Activated naive CD4-positive, alpha-beta T cell treated with anti-CD3 and anti-CD28 coated beads, Interleukin-2, amount 50 U/mL, for 72 hours (primary cell): ENCODE data around the gene SLC5A10. TPM values are rescaled to one million over a fixed set of nuclear protein-coding genes. Genes with fewer than 3 reads are reported as not detected.

Experiments used
- ATAC-seq, 2 donors: fragments of 150-1000 bp; cut with Tn5 transposase; 2 replicates each; pipeline ENCODE4 v1.10.0; 2021; ENCODE audit warnings: mild to moderate bottlenecking in 2 of 2, moderate library complexity in 2 of 2
- DNase-seq, 2 donors: peaks; one replicate each; pipeline ENCODE4 v3.0.0; 2021 to 2022; ENCODE audit warnings: low spot score in 2 of 2
- H3K27ac Mint-ChIP-seq, 2 donors: one replicate each; pipeline ENCODE4 v1.8.0; 2022; ENCODE audit warnings: mild to moderate bottlenecking in 2 of 2, mixed read lengths in 2 of 2
- H3K36me3 Mint-ChIP-seq, 2 donors: one replicate each; pipeline ENCODE4 v1.8.0; 2022; ENCODE audit warnings: mixed read lengths in 2 of 2
- H3K9me3 Mint-ChIP-seq, 2 donors: one replicate each; pipeline ENCODE4 v1.8.0; 2022; ENCODE audit warnings: mixed read lengths in 2 of 2
- total RNA-seq, 2 donors: library from RNA; stranded (reverse); gene quantifications; one replicate each; pipeline ENCODE4 v1.2.3, GENCODE V29; 2022

Gene SLC5A10
- total RNA-seq, 2 donors from 2014 or later = not detected

GRCh38 chr17:18968945-18969887, 17.3 kb downstream of the SLC5A10 start:
- peak in 1 of 2 donors; percentile 19 for ATAC-seq
- H3K9me3 Mint-ChIP-seq = no peaks in the 10 kb centered on the region
- peak overlapping the region in 1 of 2 donors; percentile 37 for H3K27ac Mint-ChIP-seq
- DNase-seq = no peak
- H3K36me3 Mint-ChIP-seq = no peaks in the 10 kb centered on the region

GRCh38 chr17:18970582-18971480, 18.9 kb downstream of the SLC5A10 start:
- ATAC-seq = no peak
- Mint-ChIP-seq H3K9me3 (no peaks in the 10 kb centered on the region), H3K36me3 (no peaks in the 10 kb centered on the region), H3K27ac (no peak overlapping the region)
- DNase-seq = no peak

GRCh38 chr17:18971801-18972200, 19.8 kb downstream of the SLC5A10 start:
- DNase-seq = no peak
- Mint-ChIP-seq H3K36me3 (no peaks in the 10 kb centered on the region), H3K9me3 (no peaks in the 10 kb centered on the region), H3K27ac (no peak overlapping the region)
- ATAC-seq = no peak

GRCh38 chr17:18974407-18975149, 22.6 kb downstream of the SLC5A10 start:
- DNase-seq (no peak), ATAC-seq (peak; percentile 73 to 88)
- Mint-ChIP-seq H3K9me3 (no peaks in the 10 kb centered on the region), H3K36me3 (no peaks in the 10 kb centered on the region), H3K27ac (no peak overlapping the region)

GRCh38 chr17:18975597-18975996, 23.6 kb downstream of the SLC5A10 start:
- no peaks in the 10 kb centered on the region for H3K9me3 Mint-ChIP-seq
- no peaks in the 10 kb centered on the region for H3K36me3 Mint-ChIP-seq
- DNase-seq = no peak
- no peak for ATAC-seq
- H3K27ac Mint-ChIP-seq = no peak overlapping the region

GRCh38 chr17:18976201-18976600, 24.2 kb downstream of the SLC5A10 start:
- Mint-ChIP-seq H3K9me3 (no peaks in the 10 kb centered on the region), H3K36me3 (no peaks in the 10 kb centered on the region), H3K27ac (no peak overlapping the region)
- ATAC-seq = no peak
- DNase-seq = no peak

- DNase-seq (no peak), ATAC-seq (no peak)
- no peaks in the 10 kb centered on the region for H3K9me3 Mint-ChIP-seq
- H3K36me3 Mint-ChIP-seq = no peaks in the 10 kb centered on the region
- no peak overlapping the region for H3K27ac Mint-ChIP-seq
Measured at GRCh38 chr17:18977021-18977420, 25.1 kb downstream of the SLC5A10 start.

- ATAC-seq (no peak), DNase-seq (no peak)
- no peaks in the 10 kb centered on the region for H3K36me3 Mint-ChIP-seq
- H3K9me3 Mint-ChIP-seq = no peaks in the 10 kb centered on the region
- H3K27ac Mint-ChIP-seq = no peak overlapping the region
Measured at GRCh38 chr17:18977646-18978045, 25.7 kb downstream of the SLC5A10 start.

GRCh38 chr17:18978050-18978449, 26.1 kb downstream of the SLC5A10 start:
- H3K36me3 Mint-ChIP-seq = no peaks in the 10 kb centered on the region
- no peak for ATAC-seq

GRCh38 chr17:18978655-18979054, 26.7 kb downstream of the SLC5A10 start:
- ATAC-seq (no peak), DNase-seq (no peak)
- Mint-ChIP-seq H3K27ac (no peak overlapping the region), H3K36me3 (no peaks in the 10 kb centered on the region), H3K9me3 (no peaks in the 10 kb centered on the region)

More at GRCh38 chr17:18978050-18978449, 26.1 kb downstream of the SLC5A10 start:
- no peak for DNase-seq
- Mint-ChIP-seq H3K27ac (no peak overlapping the region), H3K9me3 (no peaks in the 10 kb centered on the region)

- Mint-ChIP-seq H3K36me3 (no peaks in the 10 kb centered on the region), H3K9me3 (no peaks in the 10 kb centered on the region), H3K27ac (peak overlapping the region in 1 of 2 donors; percentile 33)
- DNase-seq (no peak), ATAC-seq (no peak)
Measured at GRCh38 chr17:18980682-18981334, 28.8 kb downstream of the SLC5A10 start.

- Mint-ChIP-seq H3K9me3 (no peaks in the 10 kb centered on the region), H3K27ac (peak overlapping the region in 1 of 2 donors; percentile 33), H3K36me3 (no peaks in the 10 kb centered on the region)
- ATAC-seq (no peak), DNase-seq (no peak)
Measured at GRCh38 chr17:18981335-18981641, 29.3 kb downstream of the SLC5A10 start.

GRCh38 chr17:18981642-18982424, 29.9 kb downstream of the SLC5A10 start:
- DNase-seq = no peak
- ATAC-seq = peak; percentile 25 to 65

GRCh38 chr17:18984273-18985114, 32.5 kb downstream of the SLC5A10 start:
- H3K36me3 Mint-ChIP-seq = no peaks in the 10 kb centered on the region
- DNase-seq (no peak), ATAC-seq (no peak)
- H3K9me3 Mint-ChIP-seq = no peaks in the 10 kb centered on the region
- H3K27ac Mint-ChIP-seq = no peak overlapping the region

More at GRCh38 chr17:18981642-18982424, 29.9 kb downstream of the SLC5A10 start:
- peak overlapping the region; percentile 24 to 29 for H3K27ac Mint-ChIP-seq
- H3K9me3 Mint-ChIP-seq = no peaks in the 10 kb centered on the region
- H3K36me3 Mint-ChIP-seq = no peaks in the 10 kb centered on the region

- DNase-seq = no peak
- Mint-ChIP-seq H3K27ac (no peak overlapping the region), H3K9me3 (no peaks in the 10 kb centered on the region), H3K36me3 (no peaks in the 10 kb centered on the region)
- ATAC-seq = no peak
Measured at GRCh38 chr17:18985475-18985874, 33.5 kb downstream of the SLC5A10 start.
